Measurements from ENCODE around the gene SLC9A7.

Gene SLC9A7

DNA sequence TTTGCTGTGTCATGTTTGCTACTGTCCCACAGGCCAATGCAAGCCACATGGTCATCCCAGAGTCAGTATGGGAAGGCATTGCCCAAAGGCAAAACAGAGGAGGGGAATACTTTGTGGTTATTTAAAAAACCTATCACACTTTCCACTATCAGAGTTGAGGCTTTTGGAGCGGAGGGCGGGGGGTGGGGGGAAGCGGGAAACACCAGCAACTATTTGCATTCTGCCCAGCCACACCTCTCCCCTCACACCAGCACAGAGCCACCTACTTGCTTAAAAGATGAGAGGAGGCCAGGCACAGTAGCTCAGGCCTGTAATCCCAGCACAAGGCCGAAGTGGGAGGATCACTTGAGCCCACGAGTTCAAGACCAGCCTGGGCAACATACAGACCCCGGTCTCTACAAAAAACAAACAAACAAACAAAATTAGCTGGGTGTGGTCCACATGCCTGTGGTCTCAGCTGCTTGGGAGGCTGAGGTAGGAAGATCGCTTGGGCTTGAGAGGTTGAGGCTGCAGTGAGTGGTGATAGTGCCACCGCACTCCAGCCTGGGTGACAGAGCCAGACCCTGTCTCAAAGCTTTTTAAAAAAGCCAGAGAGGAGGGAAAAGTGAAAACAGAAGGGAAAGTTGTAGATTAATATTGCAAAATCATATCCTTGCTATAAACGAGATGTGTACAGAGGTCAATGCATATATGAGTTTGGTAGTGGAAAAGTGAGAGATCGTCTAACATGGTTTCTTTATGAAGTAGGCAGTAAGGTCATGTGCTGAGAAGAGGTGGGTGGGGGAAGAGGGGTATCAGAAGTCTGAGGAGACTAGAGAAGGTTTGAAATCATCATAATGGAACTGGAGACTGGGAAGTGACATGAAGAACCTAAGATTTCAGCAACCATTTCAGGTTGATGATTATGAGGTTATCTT, 187.2 kb downstream of the SLC9A7 start:
- TF ChIP-seq, protein P1, sequence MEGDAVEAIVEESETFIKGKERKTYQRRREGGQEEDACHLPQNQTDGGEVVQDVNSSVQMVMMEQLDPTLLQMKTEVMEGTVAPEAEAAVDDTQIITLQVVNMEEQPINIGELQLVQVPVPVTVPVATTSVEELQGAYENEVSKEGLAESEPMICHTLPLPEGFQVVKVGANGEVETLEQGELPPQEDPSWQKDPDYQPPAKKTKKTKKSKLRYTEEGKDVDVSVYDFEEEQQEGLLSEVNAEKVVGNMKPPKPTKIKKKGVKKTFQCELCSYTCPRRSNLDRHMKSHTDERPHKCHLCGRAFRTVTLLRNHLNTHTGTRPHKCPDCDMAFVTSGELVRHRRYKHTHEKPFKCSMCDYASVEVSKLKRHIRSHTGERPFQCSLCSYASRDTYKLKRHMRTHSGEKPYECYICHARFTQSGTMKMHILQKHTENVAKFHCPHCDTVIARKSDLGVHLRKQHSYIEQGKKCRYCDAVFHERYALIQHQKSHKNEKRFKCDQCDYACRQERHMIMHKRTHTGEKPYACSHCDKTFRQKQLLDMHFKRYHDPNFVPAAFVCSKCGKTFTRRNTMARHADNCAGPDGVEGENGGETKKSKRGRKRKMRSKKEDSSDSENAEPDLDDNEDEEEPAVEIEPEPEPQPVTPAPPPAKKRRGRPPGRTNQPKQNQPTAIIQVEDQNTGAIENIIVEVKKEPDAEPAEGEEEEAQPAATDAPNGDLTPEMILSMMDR (IDR thresholded peaks at IDR 0.05; ENCODE audit: insufficient read depth, low read length, poor library complexity, severe bottlenecking) = no peak
- Histone ChIP-seq H3K36me3 (ENCODE audit: control insufficient read depth, insufficient read depth, low read length) (no peaks in the 10 kb centered on the region), H3K27me3 (replicated peaks; ENCODE audit: control insufficient read depth, insufficient read depth, low read length) (no peaks in the 10 kb centered on the region), H3K4me3 (replicated peaks; ENCODE audit: low read depth, low read length) (0 out of 2 replicates have a peak overlapping the region, but pooled peaks have one; percentile 16)
- DNase-seq (ENCODE audit: extremely low read depth, insufficient read length) = peak; percentile 44

DNA sequence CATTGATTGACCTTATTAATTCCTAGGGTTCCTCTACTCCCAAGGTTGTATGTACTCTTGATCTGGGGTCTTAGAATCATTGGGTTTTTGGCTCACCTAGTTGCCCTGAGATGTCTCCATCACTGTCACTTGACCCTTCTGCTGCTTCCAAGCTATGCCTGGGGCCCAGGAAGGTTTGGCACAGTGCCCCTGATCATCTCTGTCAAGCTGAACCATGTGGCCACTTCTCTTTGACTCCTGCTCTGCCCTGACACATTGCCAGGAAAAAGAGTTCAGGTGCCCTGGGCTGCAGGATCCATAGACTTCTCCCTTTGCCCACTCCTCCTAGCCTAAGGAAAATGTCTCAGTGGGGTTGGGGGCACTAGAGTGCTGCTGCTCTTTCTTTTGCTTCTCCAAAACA, 189.3 kb downstream of the SLC9A7 start:
- no peaks in the 10 kb centered on the region for H3K36me3 ChIP-seq (ENCODE audit: control insufficient read depth, insufficient read depth, low read length)
- H3K27me3 ChIP-seq (replicated peaks; ENCODE audit: control insufficient read depth, insufficient read depth, low read length) = no peaks in the 10 kb centered on the region
- H3K4me3 ChIP-seq (replicated peaks; ENCODE audit: low read depth, low read length) = no peak overlapping the region
- DNase-seq (ENCODE audit: extremely low read depth, insufficient read length) = no peak
- TF ChIP-seq, protein P1 (IDR thresholded peaks at IDR 0.05; ENCODE audit: insufficient read depth, low read length, poor library complexity, severe bottlenecking) = no peak

DNA sequence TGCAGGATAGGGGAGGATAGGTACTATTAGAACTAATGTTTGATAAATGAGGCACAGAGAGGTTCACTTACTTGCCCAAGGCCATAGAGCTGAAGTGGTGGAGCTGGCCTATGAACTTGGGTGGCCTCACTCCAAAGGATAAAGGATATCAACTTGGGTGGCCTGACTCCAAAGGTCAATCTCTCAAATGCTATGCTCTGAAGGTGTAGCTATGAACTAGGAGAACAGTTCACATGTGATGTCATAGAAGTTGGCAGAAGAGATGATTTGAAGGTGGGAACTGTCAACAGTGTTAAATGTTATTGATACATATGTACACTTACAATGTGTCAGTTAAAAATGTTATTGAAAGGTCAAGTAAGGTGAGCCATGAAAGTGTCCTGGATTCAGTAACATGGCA, 191.5 kb downstream of the SLC9A7 start:
- Histone ChIP-seq H3K36me3 (ENCODE audit: control insufficient read depth, insufficient read depth, low read length) (no peaks in the 10 kb centered on the region), H3K4me3 (replicated peaks; ENCODE audit: low read depth, low read length) (no peak overlapping the region), H3K27me3 (replicated peaks; ENCODE audit: control insufficient read depth, insufficient read depth, low read length) (no peaks in the 10 kb centered on the region)
- TF ChIP-seq, protein P1 (IDR thresholded peaks at IDR 0.05; ENCODE audit: insufficient read depth, low read length, poor library complexity, severe bottlenecking) = no peak
- no peak for DNase-seq (ENCODE audit: extremely low read depth, insufficient read length)

DNA sequence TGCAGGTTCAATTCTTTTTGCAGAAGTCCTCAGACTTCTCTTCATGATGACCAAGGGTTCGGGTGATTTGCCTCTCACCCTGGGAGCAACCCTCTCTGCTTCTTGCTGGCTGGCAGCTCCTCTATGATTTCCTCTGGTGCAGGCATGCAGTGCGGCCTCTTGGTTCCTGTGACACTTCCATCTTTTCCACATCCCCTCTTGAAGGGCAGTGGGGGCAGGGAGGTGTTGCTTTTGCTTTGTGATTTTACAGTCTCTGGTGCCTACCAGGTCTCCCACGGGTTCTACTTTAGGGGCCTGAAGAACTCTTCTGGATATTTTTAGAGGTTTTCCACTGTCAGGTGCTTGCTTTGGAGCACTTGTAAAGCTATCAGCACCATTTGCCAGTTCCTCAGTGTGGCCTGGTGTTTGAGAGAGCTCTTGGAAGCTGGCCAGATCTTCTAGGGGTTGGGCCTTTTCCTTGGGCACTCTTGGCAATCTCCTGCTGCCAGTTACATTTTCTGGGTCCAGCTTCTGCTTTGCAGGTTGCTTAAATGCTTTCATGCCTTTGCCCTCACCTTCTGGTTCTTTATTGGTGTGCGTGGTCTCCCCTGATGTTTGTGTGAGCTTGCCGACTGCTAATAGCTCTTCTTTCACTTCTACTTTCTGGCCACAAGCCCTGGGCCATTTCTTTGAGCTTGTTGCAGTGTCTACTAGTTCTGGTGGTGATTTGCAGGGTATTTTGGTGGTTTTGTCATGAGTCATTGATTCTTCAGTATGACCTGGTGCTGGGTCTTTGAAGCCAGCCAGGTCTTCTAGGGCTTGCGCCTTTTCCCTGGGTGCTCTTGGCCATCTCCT, 196.9 kb downstream of the SLC9A7 start:
- TF ChIP-seq, protein P1 (IDR thresholded peaks at IDR 0.05; ENCODE audit: insufficient read depth, low read length, poor library complexity, severe bottlenecking) = no peak
- peak; percentile 47 for DNase-seq (ENCODE audit: extremely low read depth, insufficient read length)
- Histone ChIP-seq H3K27me3 (replicated peaks; ENCODE audit: control insufficient read depth, insufficient read depth, low read length) (no peaks in the 10 kb centered on the region), H3K4me3 (replicated peaks; ENCODE audit: low read depth, low read length) (0 out of 2 replicates have a peak overlapping the region, but pooled peaks have one; percentile 11), H3K36me3 (ENCODE audit: control insufficient read depth, insufficient read depth, low read length) (no peaks in the 10 kb centered on the region)

DNA sequence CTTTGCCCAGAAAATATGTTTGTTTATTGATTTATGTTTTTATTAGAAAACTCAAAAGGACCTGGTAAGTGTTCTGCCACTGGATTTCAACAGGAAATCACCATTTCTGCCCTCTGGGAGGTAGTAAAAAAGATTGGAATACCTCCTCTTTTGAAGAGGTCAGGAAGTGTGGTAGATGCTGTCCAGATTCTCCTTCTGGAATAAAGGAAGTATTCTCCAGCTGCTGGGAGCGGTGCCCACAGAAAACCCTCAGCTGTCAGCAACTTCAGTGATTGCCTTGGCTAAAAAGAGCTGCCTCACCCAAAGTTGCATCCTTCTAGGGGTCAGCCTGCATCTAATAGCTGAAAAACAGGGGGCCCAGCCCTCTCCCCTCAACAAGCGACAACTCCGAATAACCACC, 199.9 kb downstream of the SLC9A7 start:
- Histone ChIP-seq H3K4me3 (replicated peaks; ENCODE audit: low read depth, low read length) (no peak overlapping the region), H3K27me3 (replicated peaks; ENCODE audit: control insufficient read depth, insufficient read depth, low read length) (no peaks in the 10 kb centered on the region), H3K36me3 (ENCODE audit: control insufficient read depth, insufficient read depth, low read length) (no peaks in the 10 kb centered on the region)
- TF ChIP-seq, protein P1 (IDR thresholded peaks at IDR 0.05; ENCODE audit: insufficient read depth, low read length, poor library complexity, severe bottlenecking) = no peak
- no peak for DNase-seq (ENCODE audit: extremely low read depth, insufficient read length)

Data from GM06990 (cell line).